Upper lobe of right lung (tissue), 1 donor: ENCODE measurements around the gene ZNF32. TPM values are rescaled to one million over a fixed set of nuclear protein-coding genes. Genes with fewer than 3 reads are reported as not detected.

ENCODE experiments used
- ATAC-seq: fragments of 200-7000 bp; cut with Tn5 transposase; one replicate; pipeline ENCODE4 v1.9.1; 2020; ENCODE audit warnings: mild to moderate bottlenecking, moderate library complexity
- DNase-seq: peaks from one replicate; pipeline ENCODE4 v3.0.0-alpha.2; 2020
- H3K27ac ChIP-seq: fragments of 200-600 bp; one replicate; pipeline ENCODE4 v1.8.0; 2022
- H3K27me3 ChIP-seq: fragments of 200-600 bp; one replicate; pipeline ENCODE4 v1.8.0; 2022; ENCODE audit warnings: mild to moderate bottlenecking
- H3K36me3 ChIP-seq: fragments of 200-600 bp; one replicate; pipeline ENCODE4 v1.8.0; 2022
- H3K4me1 ChIP-seq: fragments of 200-600 bp; one replicate; pipeline ENCODE4 v1.8.0; 2022
- H3K4me3 ChIP-seq: fragments of 200-600 bp; one replicate; pipeline ENCODE4 v1.8.0; 2022; ENCODE audit warnings: mild to moderate bottlenecking
- H3K9me3 ChIP-seq: fragments of 200-600 bp; one replicate; pipeline ENCODE4 v1.8.0; 2022
- CTCF ChIP-seq: fragments of 200-600 bp; IDR thresholded peaks from one replicate; pipeline ENCODE4 v1.8.0; 2022; ENCODE audit warnings: antibody characterized with exemption
- intact Hi-C: fragments of 100-400 bp; cut with DNase I; formaldehyde crosslinking; loops from one replicate; pipeline ENCODE4 v1.11.0; 2022
- total RNA-seq: library from RNA; stranded (reverse); fragmentation: NEBNext Ultra II Directional; extraction: Animal tissue kit (Norgen Biotek cat#: 25700); gene quantifications from one replicate; pipeline ENCODE4 v1.2.1, GENCODE V29; 2021
- donor health status: DM: no; HTN: yes; CAD: no; lungs with severe emphysema.

Gene ZNF32
- total RNA-seq, 1 donor from 2014 or later, result 32.3 TPM

- Histone ChIP-seq H3K4me1 (no peaks in the 10 kb centered on the region), H3K9me3 (no peaks in the 10 kb centered on the region), H3K36me3 (no peaks in the 10 kb centered on the region), H3K27me3 (no peaks in the 10 kb centered on the region), H3K27ac (no peak overlapping the region), H3K4me3 (no peak overlapping the region)
- no peak for TF ChIP-seq CTCF
- DNase-seq (no peak), ATAC-seq (no peak)
- intact Hi-C loops, result loop anchor here (5.0 kb wide), 1 partner anchor 708 kb away; no protein-coding TSS in a partner anchor
Measured at GRCh38 chr10:43684292-43684559, 35.5 kb upstream of the ZNF32 start.

GRCh38 chr10:43683451-43684291 lies 35.0 kb upstream of the ZNF32 start:
- ATAC-seq (peak; percentile 73), DNase-seq (no peak)
- peak; percentile 47 for TF ChIP-seq CTCF
- H3K9me3 ChIP-seq, result no peaks in the 10 kb centered on the region
- intact Hi-C loops, result loop anchor here (5.0 kb wide), 1 partner anchor 709 kb away; no protein-coding TSS in a partner anchor
- H3K36me3 ChIP-seq, result no peaks in the 10 kb centered on the region
- H3K27ac ChIP-seq, result no peak overlapping the region
- no peak overlapping the region for H3K4me3 ChIP-seq
- no peaks in the 10 kb centered on the region for H3K4me1 ChIP-seq
- H3K27me3 ChIP-seq, result no peaks in the 10 kb centered on the region

GRCh38 chr10:43682956-43683355 lies 34.3 kb upstream of the ZNF32 start:
- Histone ChIP-seq H3K4me1 (no peaks in the 10 kb centered on the region), H3K27ac (no peak overlapping the region), H3K36me3 (no peaks in the 10 kb centered on the region), H3K27me3 (no peaks in the 10 kb centered on the region), H3K4me3 (no peak overlapping the region), H3K9me3 (no peaks in the 10 kb centered on the region)
- DNase-seq (no peak), ATAC-seq (no peak)
- intact Hi-C loops, result loop anchor here (5.0 kb wide), 1 partner anchor 709 kb away; no protein-coding TSS in a partner anchor
- TF ChIP-seq CTCF, result no peak

GRCh38 chr10:43681721-43682120 lies 33.0 kb upstream of the ZNF32 start:
- no peak for TF ChIP-seq CTCF
- Histone ChIP-seq H3K4me1 (no peaks in the 10 kb centered on the region), H3K27me3 (no peaks in the 10 kb centered on the region), H3K4me3 (no peak overlapping the region), H3K9me3 (no peaks in the 10 kb centered on the region), H3K36me3 (no peaks in the 10 kb centered on the region), H3K27ac (no peak overlapping the region)
- DNase-seq (no peak), ATAC-seq (no peak)
- intact Hi-C loops, result loop anchor here (5.0 kb wide), 1 partner anchor 711 kb away; no protein-coding TSS in a partner anchor

- no peaks in the 10 kb centered on the region for H3K36me3 ChIP-seq
- TF ChIP-seq CTCF, result no peak
- no peak for ATAC-seq
- H3K4me3 ChIP-seq, result no peak overlapping the region
- H3K4me1 ChIP-seq, result no peaks in the 10 kb centered on the region
- DNase-seq, result no peak
- no peak overlapping the region for H3K27ac ChIP-seq
- intact Hi-C loops, result loop anchor here (5.0 kb wide), 1 partner anchor 711 kb away; no protein-coding TSS in a partner anchor
- no peaks in the 10 kb centered on the region for H3K27me3 ChIP-seq
- no peaks in the 10 kb centered on the region for H3K9me3 ChIP-seq
Measured at GRCh38 chr10:43681220-43681619, 32.5 kb upstream of the ZNF32 start.
